SU-DHL-6 (cell line): ENCODE data around the gene TOLLIP.

Experiments
- H2AFZ ChIP-seq: fragments of 200-600 bp; sonication (generic); 2 replicates; pipeline ENCODE4 v1.6.1; 2014; ENCODE audit warnings: low read depth, mild to moderate bottlenecking, moderate library complexity, mixed read lengths, antibody characterized with exemption, low read length; ENCODE audit not compliant: severe bottlenecking
- H3F3A ChIP-seq: fragments of 200-600 bp; shearing (Covaris generic); 2 replicates; pipeline ENCODE4 v1.6.0; 2016; ENCODE audit warnings: antibody characterized with exemption, mild to moderate bottlenecking; ENCODE audit not compliant: insufficient read depth
- H3K27ac ChIP-seq: fragments of 200-600 bp; sonication (generic); 2 replicates; pipeline ENCODE4 v1.5.1; 2016; ENCODE audit warnings: low read depth, mild to moderate bottlenecking, low read length, moderate library complexity, mixed read lengths
- H3K27me3 ChIP-seq: fragments of 200-600 bp; sonication (generic), shearing (Covaris generic); 2 replicates; pipeline ENCODE4 v1.6.0; 2014; ENCODE audit warnings: mild to moderate bottlenecking, low read length
- H3K36me3 ChIP-seq: fragments of 200-600 bp; sonication (generic); 2 replicates; pipeline ENCODE4 v1.6.1; 2014; ENCODE audit warnings: mild to moderate bottlenecking, low read length, mixed read lengths
- H3K4me2 ChIP-seq: fragments of 300-600, 200-600 bp; shearing (Covaris generic), sonication (generic); 2 replicates; pipeline ENCODE4 v1.6.0; 2014; ENCODE audit warnings: low read length, low read depth, mild to moderate bottlenecking; ENCODE audit not compliant: poor library complexity, severe bottlenecking
- H3K4me3 ChIP-seq: fragments of 200-600 bp; sonication (generic); 2 replicates; pipeline ENCODE4 v1.5.1; 2014; ENCODE audit warnings: antibody characterized with exemption, low read length, mild to moderate bottlenecking, mixed read lengths; ENCODE audit not compliant: insufficient read depth, poor library complexity, severe bottlenecking
- H3K79me2 ChIP-seq: fragments of 200-600 bp; sonication (generic); 2 replicates; pipeline ENCODE4 v1.6.1; 2014; ENCODE audit warnings: mild to moderate bottlenecking, low read length, moderate library complexity; ENCODE audit not compliant: insufficient read depth
- H3K9ac ChIP-seq: fragments of 200-600 bp; sonication (generic); 2 replicates; pipeline ENCODE4 v1.7.0; 2014; ENCODE audit warnings: mild to moderate bottlenecking, low read length
- H3K9me2 ChIP-seq: fragments of 200-600 bp; sonication (generic); replicated peaks from 2 replicates; pipeline ENCODE4 v1.6.1; 2014; ENCODE audit warnings: low read length; ENCODE audit not compliant: insufficient read depth
- H3K9me3 ChIP-seq: fragments of 200-600 bp; sonication (generic); 2 replicates; pipeline ENCODE4 v1.6.1; 2014; ENCODE audit warnings: low read length, mixed read lengths; ENCODE audit not compliant: insufficient read depth
- H4K20me1 ChIP-seq: fragments of 200-600 bp; sonication (generic); 2 replicates; pipeline ENCODE4 v1.6.1; 2014; ENCODE audit warnings: low read depth, mild to moderate bottlenecking, antibody characterized with exemption, low read length, moderate library complexity, mixed read lengths
- CTCF ChIP-seq: fragments of 200-600 bp; sonication (generic); IDR thresholded peaks from one replicate; pipeline ENCODE4 v1.5.1; 2017; ENCODE audit warnings: antibody characterized with exemption, mild to moderate bottlenecking, low read length, moderate library complexity; ENCODE audit not compliant: insufficient read depth, poor library complexity, severe bottlenecking
- EZH2phosphoT487 ChIP-seq: fragments of 200-600 bp; sonication (generic), shearing (Covaris generic); conservative IDR thresholded peaks from 2 replicates; pipeline ENCODE4 v1.6.1; 2018; ENCODE audit warnings: mild to moderate bottlenecking, antibody characterized with exemption, low read length, moderate library complexity, mixed read lengths

TOLLIP gene

GRCh38 chr11:1276866-1277615 is 32.4 kb downstream of the TOLLIP start:
- H3K27ac ChIP-seq, result no peak overlapping the region
- H3K36me3 ChIP-seq, result no peaks in the 10 kb centered on the region
- no peaks in the 10 kb centered on the region for H3K27me3 ChIP-seq
- H3K9me2 ChIP-seq, result no peaks in the 10 kb centered on the region
- no peak for TF ChIP-seq EZH2phosphoT487
- no peak for TF ChIP-seq CTCF
- H3K79me2 ChIP-seq, result no peaks in the 10 kb centered on the region
- no peaks in the 10 kb centered on the region for H3K9me3 ChIP-seq
- no peak overlapping the region for H3K9ac ChIP-seq
- no peaks in the 10 kb centered on the region for H3F3A ChIP-seq
- no peak overlapping the region for H2AFZ ChIP-seq
- H3K4me3 ChIP-seq, result no peak overlapping the region
- no peak overlapping the region for H3K4me2 ChIP-seq
- H4K20me1 ChIP-seq, result no peaks in the 10 kb centered on the region

GRCh38 chr11:1276041-1276790 is 33.2 kb downstream of the TOLLIP start:
- no peaks in the 10 kb centered on the region for H3F3A ChIP-seq
- H3K4me2 ChIP-seq, result no peak overlapping the region
- no peaks in the 10 kb centered on the region for H3K9me3 ChIP-seq
- no peak overlapping the region for H3K4me3 ChIP-seq
- no peaks in the 10 kb centered on the region for H3K9me2 ChIP-seq
- H3K9ac ChIP-seq, result no peak overlapping the region
- no peaks in the 10 kb centered on the region for H3K36me3 ChIP-seq
- no peak for TF ChIP-seq EZH2phosphoT487
- no peak for TF ChIP-seq CTCF
- no peaks in the 10 kb centered on the region for H4K20me1 ChIP-seq
- no peaks in the 10 kb centered on the region for H3K79me2 ChIP-seq
- H3K27me3 ChIP-seq, result no peaks in the 10 kb centered on the region
- H3K27ac ChIP-seq, result no peak overlapping the region
- H2AFZ ChIP-seq, result no peak overlapping the region

GRCh38 chr11:1275021-1275420 is 34.4 kb downstream of the TOLLIP start:
- no peak overlapping the region for H2AFZ ChIP-seq

More at GRCh38 chr11:1275021-1275420, 34.4 kb downstream of the TOLLIP start:
- H3K9me2 ChIP-seq, result no peaks in the 10 kb centered on the region
- H3K36me3 ChIP-seq, result no peaks in the 10 kb centered on the region
- H3K9ac ChIP-seq, result no peak overlapping the region
- H3K27ac ChIP-seq, result no peak overlapping the region
- no peak overlapping the region for H3K4me2 ChIP-seq
- no peak overlapping the region for H3K4me3 ChIP-seq
- H4K20me1 ChIP-seq, result no peaks in the 10 kb centered on the region
- no peaks in the 10 kb centered on the region for H3K79me2 ChIP-seq
- TF ChIP-seq CTCF, result no peak
- TF ChIP-seq EZH2phosphoT487, result no peak
- H3K27me3 ChIP-seq, result no peaks in the 10 kb centered on the region
- no peaks in the 10 kb centered on the region for H3F3A ChIP-seq
- H3K9me3 ChIP-seq, result no peaks in the 10 kb centered on the region
